HCT116 (cell line): Measurements from ENCODE around the gene FRMD8. TPM values are rescaled to one million over a fixed set of nuclear protein-coding genes. Genes with fewer than 3 reads are reported as not detected.

ENCODE experiments used
- ATAC-seq: fragments of 200-7000 bp; cut with Tn5 transposase; 2 replicates; pipeline ENCODE4 v1.9.1; 2020; ENCODE audit warnings: mild to moderate bottlenecking, moderate library complexity
- BruUV-seq: library from RNA; stranded (reverse); fragments of 400-500 nt; replicated peaks from 2 replicates; lab custom pipeline; 2021; lab: Mats Ljungman, UMichigan
- CTCF ChIA-PET: fragments of 300-600 bp; sonication (Branson Sonifier 250); formaldehyde crosslinking; loops from one replicate; lab custom pipeline; 2021; ENCODE audit warnings: antibody characterized with exemption; lab: Charles Lee
- POLR2A ChIA-PET: fragments of 300-600, 350-600 bp; sonication (Branson Sonifier 250); formaldehyde crosslinking; loops from one replicate; lab custom pipeline; 2021; ENCODE audit warnings: antibody characterized with exemption; lab: Charles Lee
- RAD21 ChIA-PET, 2 experiments: fragments of 300-600 bp; sonication (Branson Sonifier 250); formaldehyde crosslinking; loops; one replicate each; lab custom pipeline; 2023; ENCODE audit warnings: low total read pairs in 2 of 2; ENCODE audit not compliant: uncharacterized antibody in 2 of 2, unreplicated experiment in 2 of 2, low non-redundant PET in 1 of 2; lab: Charles Lee
- DNase-seq: peaks from one replicate; pipeline ENCODE4 v3.0.0-alpha.2; 2010; ENCODE audit warnings: low read depth, low spot score
- H2AFZ ChIP-seq: fragments of 200-600 bp; shearing (Covaris generic), sonication (generic); 2 replicates; pipeline ENCODE4 v1.6.1; 2017; ENCODE audit warnings: low read depth, mixed run types, mixed read lengths, antibody characterized with exemption, low read length; ENCODE audit not compliant: poor library complexity, severe bottlenecking
- H3K27ac ChIP-seq: 2 replicates; pipeline ENCODE4 v1.5.1; 2012; ENCODE audit warnings: low read depth, low read length
- H3K27me3 ChIP-seq: fragments of 200-600 bp; sonication (generic); 2 replicates; pipeline ENCODE4 v1.6.1; 2016; ENCODE audit warnings: mixed run types, low read length, mixed read lengths; ENCODE audit not compliant: insufficient read depth
- H3K36me3 ChIP-seq, 2 experiments: fragments of 200-500 bp in 1 of 2; fragments of 200-600 bp in 1 of 2; sonication (Bioruptor generic) in 1 of 2; sonication (generic) in 1 of 2; 2 replicates each; pipeline versions ENCODE4 v1.5.1 to v1.6.1; 2014 to 2016; ENCODE audit warnings: low read length in 2 of 2, inconsistent platforms in 1 of 2, mixed read lengths in 1 of 2, mixed run types in 1 of 2; ENCODE audit not compliant: insufficient read depth in 2 of 2, control insufficient read depth in 1 of 2
- H3K4me1 ChIP-seq, 2 experiments: fragments of 200-600 bp in 1 of 2; sonication (generic) in 1 of 2; 2 replicates each; pipeline versions ENCODE4 v1.5.1 to v1.6.1; 2012 to 2017; ENCODE audit warnings: low read length in 2 of 2, inconsistent platforms in 1 of 2, mild to moderate bottlenecking in 1 of 2, mixed read lengths in 1 of 2, mixed run types in 1 of 2, moderate library complexity in 1 of 2; ENCODE audit not compliant: insufficient read depth in 2 of 2, control insufficient read depth in 1 of 2
- H3K4me2 ChIP-seq: fragments of 200-600 bp; sonication (generic); 2 replicates; pipeline ENCODE4 v1.6.1; 2017; ENCODE audit warnings: mixed run types, low read length, mixed read lengths
- H3K4me3 ChIP-seq, 2 experiments: fragments of 200-600 bp in 1 of 2; sonication (generic) in 1 of 2; replicated peaks in 1 of 2; 2 replicates each; pipeline ENCODE4 v1.5.1; 2011 to 2016; ENCODE audit warnings: low read length in 2 of 2, control low read depth in 1 of 2, low read depth in 1 of 2, mild to moderate bottlenecking in 1 of 2, mixed read lengths in 1 of 2, mixed run types in 1 of 2
- H3K79me2 ChIP-seq: fragments of 200-600 bp; sonication (generic); 2 replicates; pipeline ENCODE4 v1.6.1; 2017; ENCODE audit warnings: mild to moderate bottlenecking, mixed run types, low read length, moderate library complexity, mixed read lengths; ENCODE audit not compliant: insufficient read depth
- H3K9ac ChIP-seq: fragments of 200-600 bp; sonication (generic); 2 replicates; pipeline ENCODE4 v1.6.1; 2016; ENCODE audit warnings: low read length, mixed read lengths
- H3K9me2 ChIP-seq: fragments of 200-600 bp; sonication (generic), shearing (Covaris generic); 2 replicates; pipeline ENCODE4 v1.6.1; 2017; ENCODE audit warnings: mixed run types, mild to moderate bottlenecking, moderate library complexity; ENCODE audit not compliant: insufficient read depth
- H3K9me3 ChIP-seq, 2 experiments: fragments of 200-500 bp in 1 of 2; fragments of 200-600 bp in 1 of 2; sonication (Bioruptor generic) in 1 of 2; sonication (generic) in 1 of 2; 2 replicates each; pipeline ENCODE4 v1.6.1; 2014 to 2017; ENCODE audit warnings: low read length in 2 of 2, mixed read lengths in 2 of 2, inconsistent platforms in 1 of 2, low read depth in 1 of 2, mild to moderate bottlenecking in 1 of 2, mixed run types in 1 of 2, moderate library complexity in 1 of 2; ENCODE audit not compliant: control insufficient read depth in 1 of 2, insufficient read depth in 1 of 2
- H4K20me1 ChIP-seq: fragments of 200-600 bp; sonication (generic), shearing (Covaris generic); 2 replicates; pipeline ENCODE4 v1.6.1; 2017; ENCODE audit warnings: mixed run types, mild to moderate bottlenecking, moderate library complexity; ENCODE audit not compliant: insufficient read depth
- CEBPB ChIP-seq: IDR thresholded peaks from 2 replicates; pipeline ENCODE4 v1.6.1; 2012; ENCODE audit warnings: low read depth
- EGR1 ChIP-seq: IDR thresholded peaks from 2 replicates; pipeline ENCODE4 v1.6.1; 2012; ENCODE audit warnings: low read depth
- ELF1 ChIP-seq: IDR thresholded peaks from 2 replicates; pipeline ENCODE4 v1.6.1; 2012; ENCODE audit warnings: low read depth, borderline replicate concordance
- EZH2 ChIP-seq: fragments of 200-600 bp; sonication (generic); IDR thresholded peaks from 2 replicates; pipeline ENCODE4 v1.6.1; 2017; ENCODE audit warnings: antibody characterized with exemption, mixed run types
- EZH2phosphoT487 ChIP-seq: fragments of 200-600 bp; IDR thresholded peaks from 2 replicates; pipeline ENCODE4 v1.6.1; 2018; ENCODE audit warnings: antibody characterized with exemption, borderline replicate concordance
- JUND ChIP-seq: IDR thresholded peaks from 2 replicates; pipeline ENCODE4 v1.6.1; 2012
- POLR2AphosphoS5 ChIP-seq: IDR thresholded peaks from 2 replicates; pipeline ENCODE4 v1.6.1; 2011; ENCODE audit warnings: mild to moderate bottlenecking, low read depth, low read length, moderate library complexity
- SRF ChIP-seq: IDR thresholded peaks from 2 replicates; pipeline ENCODE4 v1.6.1; 2012; ENCODE audit warnings: low read depth
- ZFX ChIP-seq: fragments of 450-650 bp; IDR thresholded peaks from 2 replicates; pipeline ENCODE4 v1.6.1; 2017
- ZNF274 ChIP-seq: fragments of 200-500 bp; sonication (Bioruptor generic); IDR thresholded peaks from 2 replicates; pipeline ENCODE4 v1.6.1; 2014; ENCODE audit warnings: mild to moderate bottlenecking, low read depth, low read length, inconsistent platforms
- intact Hi-C: fragments of 100-400 bp; cut with micrococcal nuclease; formaldehyde crosslinking; loops from 2 replicates; pipeline ENCODE4 v1.10.0; 2022
- total RNA-seq: library from RNA; stranded (reverse); gene quantifications from one replicate; pipeline ENCODE4 v1.2.1, GENCODE V29; 2021; ENCODE audit not compliant: unreplicated experiment
- TF ChIP-seq, protein P1 (sequence below): IDR thresholded peaks from 2 replicates; pipeline ENCODE4 v1.6.1; 2012
- TF ChIP-seq, protein P2 (sequence below), 3 experiments: fragments of 200-600 bp in 1 of 3; sonication (generic) in 1 of 3; IDR thresholded peaks in 2 of 3; conservative IDR thresholded peaks in 1 of 3; 2 replicates each; pipeline ENCODE4 v1.5.1; 2012 to 2017; ENCODE audit warnings: low read depth in 2 of 3, low read length in 2 of 3, antibody characterized with exemption in 1 of 3, borderline replicate concordance in 1 of 3, control low read depth in 1 of 3, mild to moderate bottlenecking in 1 of 3, mixed read lengths in 1 of 3, mixed run types in 1 of 3, moderate library complexity in 1 of 3; ENCODE audit not compliant: insufficient read depth in 1 of 3

The FRMD8 gene
- total RNA-seq, 1 experiment from 2014 or later = 35.8 TPM

DNA sequence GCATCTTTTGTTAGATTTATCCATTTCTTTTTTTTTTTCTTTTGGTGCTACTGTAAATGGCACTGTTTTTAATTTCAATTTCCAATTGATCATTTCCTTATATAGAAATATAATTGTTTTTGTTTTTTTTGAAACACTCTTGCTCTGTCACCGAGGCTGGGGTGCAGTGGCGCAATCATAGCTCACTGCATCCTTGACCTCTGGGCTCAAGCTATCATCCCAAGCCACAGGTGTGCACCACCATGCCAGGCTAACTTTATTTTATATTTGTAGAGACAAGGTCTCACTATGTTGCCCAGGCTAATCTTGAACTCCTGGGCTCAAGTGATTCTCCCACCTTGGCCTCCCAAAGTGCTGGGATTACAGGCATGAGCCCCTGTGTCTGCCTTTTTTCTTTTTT is 16.4 kb downstream of the FRMD8 start:
- ChIA-PET CTCF (interaction anchor here (1.0 kb wide), 1 partner anchor 14 kb away, joined by 3 read pairs; no protein-coding TSS in a partner anchor), RAD21 (no interaction called here), POLR2A (interaction anchor here (1.2 kb wide), 1 partner anchor 16 kb away, joined by 3 read pairs; the partner anchor contains the start of gene FRMD8)
- H3K4me3 ChIP-seq = no peak overlapping the region
- no peaks in the 10 kb centered on the region for H3K79me2 ChIP-seq
- H3K27me3 ChIP-seq = no peaks in the 10 kb centered on the region
- DNase-seq = no peak
- H3K36me3 ChIP-seq = peaks cover 17 to 22% of the 10 kb centered on the region in 2 experiments
- no peak overlapping the region for H2AFZ ChIP-seq
- intact Hi-C loops = no loop called here
- no peaks in the 10 kb centered on the region for H3K9me3 ChIP-seq
- H3K9ac ChIP-seq = no peak overlapping the region
- no peaks in the 10 kb centered on the region for H3K4me1 ChIP-seq
- H3K4me2 ChIP-seq = no peak overlapping the region
- H3K27ac ChIP-seq = no peak overlapping the region
- ATAC-seq = no peak
- TF ChIP-seq POLR2AphosphoS5 = no peak
- TF ChIP-seq EZH2 = no peak
- no peak for TF ChIP-seq ZNF274
- TF ChIP-seq CEBPB = no peak
- no peak for TF ChIP-seq ZFX
- no peak for TF ChIP-seq JUND
- TF ChIP-seq ELF1 = no peak
- TF ChIP-seq, protein P1, sequence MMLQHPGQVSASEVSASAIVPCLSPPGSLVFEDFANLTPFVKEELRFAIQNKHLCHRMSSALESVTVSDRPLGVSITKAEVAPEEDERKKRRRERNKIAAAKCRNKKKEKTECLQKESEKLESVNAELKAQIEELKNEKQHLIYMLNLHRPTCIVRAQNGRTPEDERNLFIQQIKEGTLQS = no peak
- no peak for TF ChIP-seq EGR1
- TF ChIP-seq EZH2phosphoT487 = no peak
- TF ChIP-seq, protein P2, sequence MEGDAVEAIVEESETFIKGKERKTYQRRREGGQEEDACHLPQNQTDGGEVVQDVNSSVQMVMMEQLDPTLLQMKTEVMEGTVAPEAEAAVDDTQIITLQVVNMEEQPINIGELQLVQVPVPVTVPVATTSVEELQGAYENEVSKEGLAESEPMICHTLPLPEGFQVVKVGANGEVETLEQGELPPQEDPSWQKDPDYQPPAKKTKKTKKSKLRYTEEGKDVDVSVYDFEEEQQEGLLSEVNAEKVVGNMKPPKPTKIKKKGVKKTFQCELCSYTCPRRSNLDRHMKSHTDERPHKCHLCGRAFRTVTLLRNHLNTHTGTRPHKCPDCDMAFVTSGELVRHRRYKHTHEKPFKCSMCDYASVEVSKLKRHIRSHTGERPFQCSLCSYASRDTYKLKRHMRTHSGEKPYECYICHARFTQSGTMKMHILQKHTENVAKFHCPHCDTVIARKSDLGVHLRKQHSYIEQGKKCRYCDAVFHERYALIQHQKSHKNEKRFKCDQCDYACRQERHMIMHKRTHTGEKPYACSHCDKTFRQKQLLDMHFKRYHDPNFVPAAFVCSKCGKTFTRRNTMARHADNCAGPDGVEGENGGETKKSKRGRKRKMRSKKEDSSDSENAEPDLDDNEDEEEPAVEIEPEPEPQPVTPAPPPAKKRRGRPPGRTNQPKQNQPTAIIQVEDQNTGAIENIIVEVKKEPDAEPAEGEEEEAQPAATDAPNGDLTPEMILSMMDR (IDR thresholded peaks at IDR 0.05 in 2 of 3, conservative IDR thresholded peaks at IDR 0.05 in 1 of 3; ENCODE audit: borderline replicate concordance in 1 of 3, insufficient read depth in 1 of 3, low read depth in 2 of 3, low read length in 2 of 3) = no peak
- TF ChIP-seq SRF = no peak
- no peaks in the 10 kb centered on the region for H4K20me1 ChIP-seq
- H3K9me2 ChIP-seq = no peaks in the 10 kb centered on the region
- no TSS peak for BruUV-seq
